ENCODE results near the gene BLCAP. TPM values are rescaled to one million over a fixed set of nuclear protein-coding genes. Genes with fewer than 3 reads are reported as not detected.
"Not testable (repeated sequence)": the region's sequence is repeated elsewhere in the genome, so short reads cannot be mapped to it uniquely, and the experiment has no call there.

Gene BLCAP
- total RNA-seq, 1 experiment from 2014 or later: 54.3 TPM

- Histone ChIP-seq H3K27ac (ENCODE audit: insufficient read length, low read depth, low read length) (no peak overlapping the region), H2BK15ac (ENCODE audit: low read depth, low read length) (no peak overlapping the region), H4K5ac (ENCODE audit: insufficient read length, low read depth, low read length) (no peak overlapping the region), H3K18ac (ENCODE audit: insufficient read length, low read depth, low read length) (no peak overlapping the region), H2BK120ac (ENCODE audit: low read depth, low read length, poor library complexity, severe bottlenecking) (no peak overlapping the region), H3K14ac (ENCODE audit: insufficient read depth, low read length) (no peak overlapping the region), H2AK5ac (ENCODE audit: insufficient read length, low read length) (no peak overlapping the region), H3K23ac (ENCODE audit: insufficient read length, low read depth, low read length) (no peak overlapping the region), H3K4me1 (ENCODE audit: insufficient read depth, low read length) (no peaks in the 10 kb centered on the region; the same call in 1 of the 2 replicates), H3K27me3 (ENCODE audit: insufficient read depth, low read length) (no peaks in the 10 kb centered on the region), H4K20me1 (ENCODE audit: control insufficient read depth, insufficient read depth, insufficient read length) (no peaks in the 10 kb centered on the region), H3K79me2 (ENCODE audit: insufficient read depth, low read length) (no peaks in the 10 kb centered on the region), H3K4ac (ENCODE audit: low read depth, low read length) (no peak overlapping the region), H3T11ph (ENCODE audit: low read length) (no peak overlapping the region), H4K8ac (replicated peaks; ENCODE audit: insufficient read length, low read depth, low read length) (no peak overlapping the region), H3K23me2 (ENCODE audit: insufficient read length, low read depth, low read length, poor library complexity, severe bottlenecking) (no peaks in the 10 kb centered on the region), H2AFZ (ENCODE audit: low read length) (no peak overlapping the region), H4K91ac (ENCODE audit: insufficient read length, low read depth, low read length) (no peak overlapping the region), H3K4me2 (ENCODE audit: insufficient read depth, insufficient read length, low read length) (no peak overlapping the region), H3K9ac (ENCODE audit: extremely low read depth, insufficient read length, low read length) (no peak overlapping the region), H2BK12ac (ENCODE audit: insufficient read length, low read depth, low read length) (no peak overlapping the region), H2BK5ac (ENCODE audit: insufficient read length, low read length) (no peak overlapping the region), H3K56ac (ENCODE audit: insufficient read length, low read depth, low read length) (no peak overlapping the region), H3K79me1 (ENCODE audit: insufficient read depth, low read depth, low read length, poor library complexity, severe bottlenecking) (no peaks in the 10 kb centered on the region), H3K9me3 (ENCODE audit: control insufficient read depth, low read depth, low read length) (no peaks in the 10 kb centered on the region), H2BK20ac (ENCODE audit: low read depth, low read length, poor library complexity, severe bottlenecking) (no peak overlapping the region)
- no CpG with 5 or more reads among the region's 5 CpGs for whole genome bisulfite sequencing (ENCODE audit: extremely low coverage, insufficient read length, low lambda C conversion rate)
- no peaks in the 10 kb centered on the region; the same call in 1 of the 2 replicates for H3K27me3 Mint-ChIP-seq (ENCODE audit: low read depth)
- H3K4me3 Mint-ChIP-seq: no peak overlapping the region
- H3K36me3 Mint-ChIP-seq (ENCODE audit: insufficient read depth in 1 of 3, low read depth in 3 of 3): no peaks in the 10 kb centered on the region
- no peaks in the 10 kb centered on the region for H3K9me3 Mint-ChIP-seq
- H3K27ac Mint-ChIP-seq: no peak overlapping the region; a peak in 1 of 7 replicates
- peaks cover 23 to 24% of the 10 kb centered on the region in 2 experiments for H3K4me1 Mint-ChIP-seq
- no peak for TF ChIP-seq CTCF (conservative IDR thresholded peaks at IDR 0.05)
- peak; percentile 17 for DNase-seq
These were observed 13.7 kb upstream of the BLCAP start for GRCh38 chr20:37541326-37541725.

GRCh38 chr20:37540838-37541237, 13.2 kb upstream of the BLCAP start:
- H2BK20ac ChIP-seq (ENCODE audit: low read depth, low read length, poor library complexity, severe bottlenecking); H3K9me3 Mint-ChIP-seq; H3K23ac ChIP-seq (ENCODE audit: insufficient read length, low read depth, low read length); H3K56ac ChIP-seq (ENCODE audit: insufficient read length, low read depth, low read length); H2BK5ac ChIP-seq (ENCODE audit: insufficient read length, low read length); H3T11ph ChIP-seq (ENCODE audit: low read length); H4K20me1 ChIP-seq (ENCODE audit: control insufficient read depth, insufficient read depth, insufficient read length); H2AFZ ChIP-seq (ENCODE audit: low read length); H3K27ac ChIP-seq (ENCODE audit: insufficient read length, low read depth, low read length); DNase-seq; H3K9ac ChIP-seq (ENCODE audit: extremely low read depth, insufficient read length, low read length); H3K14ac ChIP-seq (ENCODE audit: insufficient read depth, low read length); H2BK15ac ChIP-seq (ENCODE audit: low read depth, low read length); H2AK5ac ChIP-seq (ENCODE audit: insufficient read length, low read length); H3K4me3 Mint-ChIP-seq; H3K79me1 ChIP-seq (ENCODE audit: insufficient read depth, low read depth, low read length, poor library complexity, severe bottlenecking); H3K4me2 ChIP-seq (ENCODE audit: insufficient read depth, insufficient read length, low read length); H3K27me3 Mint-ChIP-seq (ENCODE audit: low read depth); H3K18ac ChIP-seq (ENCODE audit: insufficient read length, low read depth, low read length); H3K79me2 ChIP-seq (ENCODE audit: insufficient read depth, low read length); H4K5ac ChIP-seq (ENCODE audit: insufficient read length, low read depth, low read length); H2BK12ac ChIP-seq (ENCODE audit: insufficient read length, low read depth, low read length); H4K8ac ChIP-seq (replicated peaks; ENCODE audit: insufficient read length, low read depth, low read length); H3K4ac ChIP-seq (ENCODE audit: low read depth, low read length); H4K91ac ChIP-seq (ENCODE audit: insufficient read length, low read depth, low read length); H3K36me3 Mint-ChIP-seq (ENCODE audit: insufficient read depth in 1 of 3, low read depth in 3 of 3); H3K27me3 ChIP-seq (ENCODE audit: insufficient read depth, low read length); H2BK120ac ChIP-seq (ENCODE audit: low read depth, low read length, poor library complexity, severe bottlenecking); H3K4me1 ChIP-seq (ENCODE audit: insufficient read depth, low read length); H3K9me3 ChIP-seq (ENCODE audit: control insufficient read depth, low read depth, low read length); H3K27ac Mint-ChIP-seq; H3K23me2 ChIP-seq (ENCODE audit: insufficient read length, low read depth, low read length, poor library complexity, severe bottlenecking): not testable (repeated sequence)
- peaks cover 23 to 24% of the 10 kb centered on the region in 2 experiments for H3K4me1 Mint-ChIP-seq
- WGBS (ENCODE audit: extremely low coverage, insufficient read length, low lambda C conversion rate): no CpG with 5 or more reads among the region's 1 CpG
